ENCODE data around the gene NEB. TPM values are rescaled to one million over a fixed set of nuclear protein-coding genes. Genes with fewer than 3 reads are reported as not detected.
"Not testable (repeated sequence)": the region's sequence is repeated elsewhere in the genome, so short reads cannot be mapped to it uniquely, and the experiment has no call there.

NEB gene
- total RNA-seq, 2 donors from 2014 or later, result 61.1 to 136 TPM

GRCh38 chr2:151644580-151644979, 89.7 kb downstream of the NEB start:
- H3K4me3 ChIP-seq, result no peak overlapping the region
- H3K4me1 ChIP-seq, result no peaks in the 10 kb centered on the region
- H3K36me3 ChIP-seq, result peaks cover 45% of the 10 kb centered on the region
- no peak for TF ChIP-seq CTCF (IDR thresholded peaks at IDR 0.05)
- no peaks in the 10 kb centered on the region for H3K27me3 ChIP-seq
- no peak overlapping the region for H3K27ac ChIP-seq
- DNase-seq (ENCODE audit: low spot score), result no peak
- H3K9me3 ChIP-seq, result peaks cover 0 to 13% of the 10 kb centered on the region in 2 donors

- H3K27ac ChIP-seq; DNase-seq (ENCODE audit: low spot score); H3K4me1 ChIP-seq; H3K27me3 ChIP-seq; H3K4me3 ChIP-seq; H3K9me3 ChIP-seq: not testable (repeated sequence)
- H3K36me3 ChIP-seq, result peaks cover 37% of the 10 kb centered on the region
These were observed 92.4 kb downstream of the NEB start for GRCh38 chr2:151641895-151642294.

- DNase-seq (ENCODE audit: low spot score), result no peak
- H3K27me3 ChIP-seq, result no peaks in the 10 kb centered on the region
- peaks cover 0 to 3% of the 10 kb centered on the region in 2 donors for H3K9me3 ChIP-seq
- H3K4me1 ChIP-seq, result peaks cover 0 to 7% of the 10 kb centered on the region in 2 donors
- H3K4me3 ChIP-seq, result no peak overlapping the region
- H3K36me3 ChIP-seq, result peaks cover 33% of the 10 kb centered on the region
- H3K27ac ChIP-seq, result no peak overlapping the region
- no peak for TF ChIP-seq CTCF (IDR thresholded peaks at IDR 0.05)
These were observed 94.2 kb downstream of the NEB start for GRCh38 chr2:151640087-151640486.

- DNase-seq (ENCODE audit: low spot score), result no peak
- H3K27ac ChIP-seq, result no peak overlapping the region
- H3K4me1 ChIP-seq, result peaks cover 0 to 7% of the 10 kb centered on the region in 2 donors
- H3K36me3 ChIP-seq, result peaks cover 28% of the 10 kb centered on the region
- peaks cover 0 to 5% of the 10 kb centered on the region in 2 donors for H3K9me3 ChIP-seq
- no peak overlapping the region for H3K4me3 ChIP-seq
- H3K27me3 ChIP-seq, result no peaks in the 10 kb centered on the region
- no peak for TF ChIP-seq CTCF (IDR thresholded peaks at IDR 0.05)
These were observed 95.3 kb downstream of the NEB start for GRCh38 chr2:151638990-151639389.

- Histone ChIP-seq H3K27me3 (no peaks in the 10 kb centered on the region), H3K4me1 (peaks cover 0 to 7% of the 10 kb centered on the region in 2 donors), H3K36me3 (peaks cover 23% of the 10 kb centered on the region), H3K9me3 (peaks cover 0 to 5% of the 10 kb centered on the region in 2 donors), H3K27ac (no peak overlapping the region), H3K4me3 (no peak overlapping the region)
- DNase-seq (ENCODE audit: low spot score), result no peak
- no peak for TF ChIP-seq CTCF (IDR thresholded peaks at IDR 0.05)
These were observed 95.9 kb downstream of the NEB start for GRCh38 chr2:151638191-151638933.

- DNase-seq (ENCODE audit: low spot score), result no peak
- Histone ChIP-seq H3K4me1 (peaks cover 0 to 7% of the 10 kb centered on the region in 2 donors), H3K27me3 (no peaks in the 10 kb centered on the region), H3K9me3 (peaks cover 0 to 5% of the 10 kb centered on the region in 2 donors), H3K4me3 (no peak overlapping the region), H3K27ac (no peak overlapping the region), H3K36me3 (peaks cover 16% of the 10 kb centered on the region)
- no peak for TF ChIP-seq CTCF (IDR thresholded peaks at IDR 0.05)
These were observed 97.0 kb downstream of the NEB start for GRCh38 chr2:151637271-151637781.

Data from right atrium auricular region (tissue), 2 donors.